Liver (tissue), 3 donors: ENCODE results near the gene TECTA.

Experiments used
- CTCF ChIP-seq: fragments of 150-350 bp; IDR thresholded peaks from 2 replicates; pipeline ENCODE4 v1.5.1; 2017; ENCODE audit warnings: improper control_type of control experiment, low read depth, low read length; ENCODE audit not compliant: missing input control
- JUND ChIP-seq, 2 donors: IDR thresholded peaks; 2 replicates each; pipeline ENCODE4 v1.6.1; 2016; ENCODE audit warnings: antibody characterized with exemption in 2 of 2
- MAX ChIP-seq: IDR thresholded peaks from 2 replicates; pipeline ENCODE4 v1.6.1; 2016; ENCODE audit warnings: antibody characterized with exemption
- TAF1 ChIP-seq: conservative IDR thresholded peaks from 2 replicates; pipeline ENCODE4 v1.6.1; 2016; ENCODE audit warnings: antibody characterized with exemption, mild to moderate bottlenecking
- ZBTB33 ChIP-seq: IDR thresholded peaks from 2 replicates; pipeline ENCODE4 v1.6.1; 2016; ENCODE audit warnings: antibody characterized with exemption
- donor health status: healthy.
- donor health status: healthy.

GRCh38 chr11:121086866-121087265 lies 14.2 kb upstream of the TECTA start:
- TF ChIP-seq ZBTB33 (no peak), CTCF (no peak), JUND (IDR thresholded peaks at IDR 0.05) (no peak), TAF1 (no peak), MAX (no peak)
